Subcutaneous adipose tissue (tissue), 4 donors: Measurements from ENCODE around the gene ZC3H14. TPM values are rescaled to one million over a fixed set of nuclear protein-coding genes. Genes with fewer than 3 reads are reported as not detected.

Experiments
- total RNA-seq, 4 donors: library from RNA; depleted of rRNA; stranded (reverse); fragments of >200 nt; gene quantifications; one replicate each; pipeline ENCODE4 v1.1.0, GENCODE V29; 2016
- TF ChIP-seq, protein P1 (sequence below): fragments of 450-650 bp; IDR thresholded peaks from one replicate; pipeline ENCODE4 v1.5.1; 2016; ENCODE audit warnings: low read depth, mild to moderate bottlenecking, control low read depth, antibody characterized with exemption, moderate library complexity

ZC3H14 gene
- total RNA-seq, 4 donors from 2014 or later: 57.3 to 95.2 (median 64.7) TPM

DNA sequence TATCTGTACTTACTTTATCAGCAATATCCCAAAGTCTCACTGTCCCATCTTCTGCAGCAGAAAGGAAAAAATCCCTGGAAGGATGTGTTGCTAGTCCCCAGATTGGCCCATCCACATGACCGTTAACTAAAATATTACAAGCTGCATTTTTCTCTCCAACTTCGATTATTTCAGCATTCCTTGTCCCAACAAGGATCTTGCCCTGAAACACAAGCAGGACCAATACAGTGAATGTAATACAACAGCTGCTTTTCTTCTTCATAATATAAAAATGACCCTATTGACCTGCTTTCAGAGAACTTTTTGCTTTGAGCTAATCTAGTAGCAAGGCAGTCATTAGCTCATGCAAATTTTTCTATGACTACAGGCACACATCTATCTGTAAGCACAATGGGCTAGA is 58.3 kb downstream of the ZC3H14 start:
- TF ChIP-seq, protein P1, sequence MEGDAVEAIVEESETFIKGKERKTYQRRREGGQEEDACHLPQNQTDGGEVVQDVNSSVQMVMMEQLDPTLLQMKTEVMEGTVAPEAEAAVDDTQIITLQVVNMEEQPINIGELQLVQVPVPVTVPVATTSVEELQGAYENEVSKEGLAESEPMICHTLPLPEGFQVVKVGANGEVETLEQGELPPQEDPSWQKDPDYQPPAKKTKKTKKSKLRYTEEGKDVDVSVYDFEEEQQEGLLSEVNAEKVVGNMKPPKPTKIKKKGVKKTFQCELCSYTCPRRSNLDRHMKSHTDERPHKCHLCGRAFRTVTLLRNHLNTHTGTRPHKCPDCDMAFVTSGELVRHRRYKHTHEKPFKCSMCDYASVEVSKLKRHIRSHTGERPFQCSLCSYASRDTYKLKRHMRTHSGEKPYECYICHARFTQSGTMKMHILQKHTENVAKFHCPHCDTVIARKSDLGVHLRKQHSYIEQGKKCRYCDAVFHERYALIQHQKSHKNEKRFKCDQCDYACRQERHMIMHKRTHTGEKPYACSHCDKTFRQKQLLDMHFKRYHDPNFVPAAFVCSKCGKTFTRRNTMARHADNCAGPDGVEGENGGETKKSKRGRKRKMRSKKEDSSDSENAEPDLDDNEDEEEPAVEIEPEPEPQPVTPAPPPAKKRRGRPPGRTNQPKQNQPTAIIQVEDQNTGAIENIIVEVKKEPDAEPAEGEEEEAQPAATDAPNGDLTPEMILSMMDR: no peak

DNA sequence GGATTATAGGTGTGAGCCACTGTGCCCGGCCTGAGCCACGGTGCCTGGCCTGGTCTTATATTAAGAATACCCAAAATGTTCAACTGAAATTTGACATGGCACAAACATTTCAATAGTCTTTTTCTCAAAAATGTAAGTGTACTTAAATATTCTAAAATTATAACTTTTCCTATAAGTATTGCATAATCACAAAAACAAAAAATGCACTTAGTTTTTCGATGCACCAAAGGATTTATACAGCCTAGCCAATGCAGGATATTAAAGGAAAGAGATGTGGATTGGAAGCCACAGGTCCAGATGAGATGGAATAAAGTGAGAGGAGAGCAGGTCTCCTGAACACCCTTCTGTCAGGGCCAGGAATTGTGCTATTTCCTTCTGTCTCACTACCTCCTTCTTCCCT is 62.8 kb downstream of the ZC3H14 start:
- TF ChIP-seq, protein P1: no peak

DNA sequence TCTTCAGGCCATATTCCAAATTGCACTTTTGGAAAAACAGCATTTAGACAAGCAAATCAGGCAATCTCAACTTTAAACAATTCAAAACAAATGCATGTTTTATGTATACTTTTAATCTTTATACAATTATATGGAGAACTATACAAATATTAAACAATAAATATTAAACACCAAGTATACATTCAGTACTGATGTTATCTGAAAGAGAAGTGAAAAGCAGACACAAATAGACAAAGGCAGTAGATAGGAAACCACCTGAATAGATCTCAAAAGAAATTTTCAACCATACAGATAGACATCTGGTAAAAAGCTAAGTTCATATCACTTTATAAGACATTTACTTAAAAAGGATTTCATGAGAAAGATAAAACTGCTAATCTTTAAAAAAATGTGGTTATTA is 65.2 kb downstream of the ZC3H14 start:
- TF ChIP-seq, protein P1: no peak

DNA sequence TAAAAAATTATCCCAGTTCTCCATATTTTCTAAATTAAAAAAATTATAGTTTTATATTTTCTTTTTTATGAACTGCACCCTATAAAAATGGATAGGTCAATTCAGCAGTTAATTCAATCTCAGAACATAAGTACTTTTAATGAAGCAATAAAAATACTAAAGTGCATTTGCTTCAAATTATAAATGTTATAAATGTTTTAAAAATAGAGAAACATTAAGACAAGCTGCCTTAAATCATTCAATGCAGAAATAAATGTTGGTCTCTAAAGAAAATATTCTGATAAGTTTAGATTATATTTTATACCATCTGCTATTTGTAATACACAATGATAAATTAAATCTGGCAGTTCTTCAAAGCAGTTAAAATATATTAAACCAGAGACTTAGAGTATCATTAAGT is 65.6 kb downstream of the ZC3H14 start:
- TF ChIP-seq, protein P1: no peak

DNA sequence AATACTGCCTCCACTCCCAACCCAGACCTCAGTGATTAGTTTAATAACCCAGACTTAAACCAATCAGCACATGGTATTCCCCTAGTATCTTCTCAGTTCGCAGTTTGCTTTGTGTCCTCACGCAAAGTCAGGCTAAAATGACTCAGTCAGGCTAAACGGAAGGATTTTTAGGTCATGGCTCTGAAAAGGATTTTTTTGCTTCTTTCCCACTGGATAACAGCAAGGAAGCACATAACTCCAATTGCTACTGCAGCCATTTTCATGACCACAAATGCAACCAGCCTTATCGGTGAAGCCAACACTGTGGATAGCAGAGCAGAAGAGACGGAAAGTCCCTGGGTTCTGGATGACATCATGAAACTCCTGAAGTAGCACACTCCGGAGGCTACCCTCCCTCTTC is 67.7 kb downstream of the ZC3H14 start:
- TF ChIP-seq, protein P1: no peak

DNA sequence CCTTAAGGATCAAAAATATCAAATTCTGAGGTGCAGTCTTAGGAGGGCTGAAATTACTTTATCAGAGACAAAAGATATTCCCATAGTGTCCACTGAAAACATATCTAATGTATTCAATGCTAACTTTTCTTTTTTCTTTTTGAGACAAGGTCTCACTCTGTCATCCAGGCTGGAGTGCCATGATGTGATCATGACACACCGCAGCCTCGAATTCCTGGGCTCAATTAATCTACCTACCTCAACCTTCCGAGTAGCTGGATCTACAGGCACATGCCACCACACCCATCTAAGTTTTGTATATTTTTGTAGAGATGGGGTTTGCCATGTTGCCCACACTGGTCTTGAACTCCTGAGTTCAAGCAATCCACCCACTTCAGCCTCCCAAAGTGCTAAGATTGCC is 68.3 kb downstream of the ZC3H14 start:
- TF ChIP-seq, protein P1: no peak

DNA sequence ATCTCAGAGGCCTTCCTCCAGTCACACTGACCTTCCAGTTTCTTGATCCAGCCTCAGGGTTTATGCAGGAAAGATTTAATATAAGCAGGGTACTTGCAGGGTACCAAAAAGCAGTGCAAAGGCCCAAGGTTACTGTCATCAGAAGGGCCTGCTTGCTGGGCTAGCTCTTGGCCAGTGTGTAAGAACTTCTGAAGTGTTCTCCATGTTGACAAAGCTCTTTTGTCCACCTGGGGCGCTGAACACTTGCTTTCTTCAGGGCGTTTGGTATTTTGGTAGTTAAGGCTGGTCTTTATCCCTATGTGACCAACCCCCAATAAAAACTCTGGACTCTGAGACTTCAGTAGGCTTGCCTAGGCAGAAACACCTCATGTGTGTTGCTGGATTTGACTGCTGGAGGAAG is 69.7 kb downstream of the ZC3H14 start:
- TF ChIP-seq, protein P1: no peak
